IPS-NIHi7 (cell line): Measurements from ENCODE around the gene RPS6KA2.
A peak's percentile ranks its signal among the peaks of the same experiment; 100 is the strongest.

Source experiments
- DNase-seq: peaks from one replicate; pipeline ENCODE4 v3.0.0; 2012; ENCODE audit warnings: mixed read lengths; ENCODE audit errors: extremely low spot score

Gene RPS6KA2

GRCh38 chr6:166572370-166573261, 54.4 kb downstream of the RPS6KA2 start:
- DNase-seq, result peak; percentile 53

GRCh38 chr6:166570929-166571713, 55.9 kb downstream of the RPS6KA2 start:
- no peak for DNase-seq

GRCh38 chr6:166569206-166569605, 57.8 kb downstream of the RPS6KA2 start:
- no peak for DNase-seq

- no peak for DNase-seq
These were observed 59.2 kb downstream of the RPS6KA2 start for GRCh38 chr6:166567813-166568212.

GRCh38 chr6:166567107-166567506, 59.9 kb downstream of the RPS6KA2 start:
- no peak for DNase-seq

- no peak for DNase-seq
These were observed 60.7 kb downstream of the RPS6KA2 start for GRCh38 chr6:166566026-166567011.

- DNase-seq, result no peak
These were observed 61.7 kb downstream of the RPS6KA2 start for GRCh38 chr6:166565084-166565967.

GRCh38 chr6:166563805-166564204, 63.2 kb downstream of the RPS6KA2 start:
- DNase-seq, result no peak

- DNase-seq, result no peak
These were observed 63.9 kb downstream of the RPS6KA2 start for GRCh38 chr6:166563200-166563599.

GRCh38 chr6:166562726-166563125, 64.3 kb downstream of the RPS6KA2 start:
- no peak for DNase-seq

GRCh38 chr6:166561771-166562359, 65.2 kb downstream of the RPS6KA2 start:
- no peak for DNase-seq

- DNase-seq, result no peak
These were observed 66.8 kb downstream of the RPS6KA2 start for GRCh38 chr6:166560222-166560621.

GRCh38 chr6:166559662-166560061, 67.4 kb downstream of the RPS6KA2 start:
- no peak for DNase-seq

- no peak for DNase-seq
These were observed 67.8 kb downstream of the RPS6KA2 start for GRCh38 chr6:166559211-166559610.

GRCh38 chr6:166558156-166559005, 68.7 kb downstream of the RPS6KA2 start:
- no peak for DNase-seq

GRCh38 chr6:166556863-166557322, 70.2 kb downstream of the RPS6KA2 start:
- no peak for DNase-seq

- no peak for DNase-seq
These were observed 70.7 kb downstream of the RPS6KA2 start for GRCh38 chr6:166556336-166556735.

GRCh38 chr6:166555086-166555485, 72.0 kb downstream of the RPS6KA2 start:
- no peak for DNase-seq

- no peak for DNase-seq
These were observed 72.7 kb downstream of the RPS6KA2 start for GRCh38 chr6:166554316-166554715.
